ENCODE data around the gene SLC9A9. TPM values are rescaled to one million over a fixed set of nuclear protein-coding genes. Genes with fewer than 3 reads are reported as not detected.

SLC9A9 gene
- total RNA-seq, 2 donors from 2014 or later = 29.6 to 60.1 TPM

- H3K4me3 ChIP-seq = no peak overlapping the region
- H3K9me3 ChIP-seq = no peaks in the 10 kb centered on the region
- no peak for ATAC-seq (ENCODE audit: insufficient number of reproducible peaks, low FRiP score, low read depth)
- peaks cover 0 to 13% of the 10 kb centered on the region in 2 donors for H3K4me1 ChIP-seq (ENCODE audit: control insufficient read depth in 1 of 2, low read depth in 2 of 2)
- H3K27ac ChIP-seq = no peak overlapping the region
- DNase-seq (ENCODE audit: low spot score) = no peak
- no peak for TF ChIP-seq CTCF (IDR thresholded peaks at IDR 0.05)
- H3K36me3 ChIP-seq = no peaks in the 10 kb centered on the region
- no peaks in the 10 kb centered on the region for H3K27me3 ChIP-seq (replicated peaks; ENCODE audit: insufficient read depth)
These were observed 534.4 kb downstream of the SLC9A9 start for GRCh38 chr3:143313893-143314188.

GRCh38 chr3:143313025-143313892 is 535.0 kb downstream of the SLC9A9 start:
- no peaks in the 10 kb centered on the region for H3K27me3 ChIP-seq (replicated peaks; ENCODE audit: insufficient read depth)
- no peaks in the 10 kb centered on the region for H3K36me3 ChIP-seq
- H3K4me1 ChIP-seq (ENCODE audit: control insufficient read depth in 1 of 2, low read depth in 2 of 2) = peaks cover 0 to 13% of the 10 kb centered on the region in 2 donors
- no peaks in the 10 kb centered on the region for H3K9me3 ChIP-seq
- no peak for TF ChIP-seq CTCF (IDR thresholded peaks at IDR 0.05)
- ATAC-seq (ENCODE audit: insufficient number of reproducible peaks, low FRiP score, low read depth) (no peak), DNase-seq (ENCODE audit: low spot score) (no peak)
- H3K27ac ChIP-seq = no peak overlapping the region
- no peak overlapping the region for H3K4me3 ChIP-seq

GRCh38 chr3:143311096-143311495 is 537.2 kb downstream of the SLC9A9 start:
- DNase-seq (ENCODE audit: low spot score) = no peak
- Histone ChIP-seq H3K27ac (no peak overlapping the region), H3K27me3 (replicated peaks; ENCODE audit: insufficient read depth) (no peaks in the 10 kb centered on the region), H3K4me3 (no peak overlapping the region), H3K36me3 (no peaks in the 10 kb centered on the region), H3K9me3 (no peaks in the 10 kb centered on the region), H3K4me1 (ENCODE audit: control insufficient read depth in 1 of 2, low read depth in 2 of 2) (peaks cover 0 to 13% of the 10 kb centered on the region in 2 donors)
- ATAC-seq (ENCODE audit: insufficient number of reproducible peaks, low FRiP score, low read depth) = no peak
- TF ChIP-seq CTCF (IDR thresholded peaks at IDR 0.05) = no peak

GRCh38 chr3:143309705-143310104 is 538.6 kb downstream of the SLC9A9 start:
- Histone ChIP-seq H3K27me3 (replicated peaks; ENCODE audit: insufficient read depth) (no peaks in the 10 kb centered on the region), H3K4me3 (no peak overlapping the region), H3K36me3 (no peaks in the 10 kb centered on the region), H3K9me3 (no peaks in the 10 kb centered on the region), H3K27ac (no peak overlapping the region), H3K4me1 (ENCODE audit: control insufficient read depth in 1 of 2, low read depth in 2 of 2) (peaks cover 0 to 13% of the 10 kb centered on the region in 2 donors)
- no peak for TF ChIP-seq CTCF (IDR thresholded peaks at IDR 0.05)
- ATAC-seq (ENCODE audit: insufficient number of reproducible peaks, low FRiP score, low read depth) (no peak), DNase-seq (ENCODE audit: low spot score) (no peak)

- ATAC-seq (ENCODE audit: insufficient number of reproducible peaks, low FRiP score, low read depth) (no peak), DNase-seq (ENCODE audit: low spot score) (no peak)
- peaks cover 0 to 13% of the 10 kb centered on the region in 2 donors for H3K4me1 ChIP-seq (ENCODE audit: control insufficient read depth in 1 of 2, low read depth in 2 of 2)
- H3K4me3 ChIP-seq = no peak overlapping the region
- no peaks in the 10 kb centered on the region for H3K36me3 ChIP-seq
- no peaks in the 10 kb centered on the region for H3K9me3 ChIP-seq
- no peak overlapping the region for H3K27ac ChIP-seq
- no peaks in the 10 kb centered on the region for H3K27me3 ChIP-seq (replicated peaks; ENCODE audit: insufficient read depth)
- no peak for TF ChIP-seq CTCF (IDR thresholded peaks at IDR 0.05)
These were observed 540.6 kb downstream of the SLC9A9 start for GRCh38 chr3:143307613-143308183.
